ENCODE data around the gene AGFG1. TPM values are rescaled to one million over a fixed set of nuclear protein-coding genes. Genes with fewer than 3 reads are reported as not detected.

Gene AGFG1
- total RNA-seq, 1 experiment from 2014 or later, result 109 TPM

DNA sequence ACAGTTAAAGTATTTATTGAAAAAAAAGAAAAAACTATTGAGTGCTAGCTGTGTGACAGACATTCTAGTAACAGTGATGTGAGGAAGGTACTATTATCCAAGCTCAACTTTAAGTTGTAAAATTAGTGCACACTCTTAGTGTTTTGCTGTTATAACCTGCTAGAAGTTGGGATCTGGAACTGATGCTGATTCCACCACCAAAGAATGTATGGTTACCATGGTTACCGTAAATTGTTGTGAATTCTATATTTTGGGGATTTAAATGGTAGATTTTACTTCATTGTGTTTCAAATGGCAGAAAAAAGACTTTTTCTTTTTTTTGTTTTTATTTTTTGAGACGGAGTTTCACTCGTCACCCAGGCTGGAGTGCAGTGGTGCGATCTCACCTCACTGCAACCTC is 5.3 kb downstream of the AGFG1 start:
- DNase-seq, result no peak
- H4K91ac ChIP-seq (ENCODE audit: insufficient read length, low read depth, low read length), result no peak overlapping the region
- H2BK20ac ChIP-seq (ENCODE audit: low read depth, low read length, poor library complexity, severe bottlenecking), result no peak overlapping the region
- H3K4ac ChIP-seq (ENCODE audit: low read depth, low read length), result no peak overlapping the region
- no peak overlapping the region for H3K56ac ChIP-seq (ENCODE audit: insufficient read length, low read depth, low read length)
- peaks cover 4% of the 10 kb centered on the region for H4K20me1 ChIP-seq (ENCODE audit: control insufficient read depth, insufficient read depth, insufficient read length)
- peaks cover 3% of the 10 kb centered on the region; the same call in 1 of the 2 replicates for H3K4me1 ChIP-seq (ENCODE audit: insufficient read depth, low read length)
- H3K4me2 ChIP-seq (ENCODE audit: insufficient read depth, insufficient read length, low read length), result no peak overlapping the region
- no peak overlapping the region for H3K27ac ChIP-seq (ENCODE audit: insufficient read length, low read depth, low read length)
- no peak overlapping the region for H3K4me3 Mint-ChIP-seq
- H2AFZ ChIP-seq (ENCODE audit: low read length), result no peak overlapping the region
- no peak overlapping the region for H3K14ac ChIP-seq (ENCODE audit: insufficient read depth, low read length)
- H2BK15ac ChIP-seq (ENCODE audit: low read depth, low read length), result no peak overlapping the region
- no CpG with 5 or more reads among the region's 4 CpGs for WGBS (ENCODE audit: extremely low coverage, insufficient read length, low lambda C conversion rate)
- TF ChIP-seq, protein P1, sequence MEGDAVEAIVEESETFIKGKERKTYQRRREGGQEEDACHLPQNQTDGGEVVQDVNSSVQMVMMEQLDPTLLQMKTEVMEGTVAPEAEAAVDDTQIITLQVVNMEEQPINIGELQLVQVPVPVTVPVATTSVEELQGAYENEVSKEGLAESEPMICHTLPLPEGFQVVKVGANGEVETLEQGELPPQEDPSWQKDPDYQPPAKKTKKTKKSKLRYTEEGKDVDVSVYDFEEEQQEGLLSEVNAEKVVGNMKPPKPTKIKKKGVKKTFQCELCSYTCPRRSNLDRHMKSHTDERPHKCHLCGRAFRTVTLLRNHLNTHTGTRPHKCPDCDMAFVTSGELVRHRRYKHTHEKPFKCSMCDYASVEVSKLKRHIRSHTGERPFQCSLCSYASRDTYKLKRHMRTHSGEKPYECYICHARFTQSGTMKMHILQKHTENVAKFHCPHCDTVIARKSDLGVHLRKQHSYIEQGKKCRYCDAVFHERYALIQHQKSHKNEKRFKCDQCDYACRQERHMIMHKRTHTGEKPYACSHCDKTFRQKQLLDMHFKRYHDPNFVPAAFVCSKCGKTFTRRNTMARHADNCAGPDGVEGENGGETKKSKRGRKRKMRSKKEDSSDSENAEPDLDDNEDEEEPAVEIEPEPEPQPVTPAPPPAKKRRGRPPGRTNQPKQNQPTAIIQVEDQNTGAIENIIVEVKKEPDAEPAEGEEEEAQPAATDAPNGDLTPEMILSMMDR (conservative IDR thresholded peaks at IDR 0.05), result no peak
- H3K79me2 ChIP-seq (ENCODE audit: insufficient read depth, low read length), result peaks cover 60% of the 10 kb centered on the region
- no peaks in the 10 kb centered on the region for H3K79me1 ChIP-seq (ENCODE audit: insufficient read depth, low read depth, low read length, poor library complexity, severe bottlenecking)
- no peak overlapping the region for H2BK12ac ChIP-seq (ENCODE audit: insufficient read length, low read depth, low read length)
- peak overlapping the region; percentile 61 for H2BK120ac ChIP-seq (ENCODE audit: low read depth, low read length, poor library complexity, severe bottlenecking)
- H3K27me3 Mint-ChIP-seq (ENCODE audit: low read depth), result no peaks in the 10 kb centered on the region
- no peak overlapping the region; a peak in 1 of 7 replicates for H3K27ac Mint-ChIP-seq
- no peaks in the 10 kb centered on the region for H3K9me3 ChIP-seq (ENCODE audit: control insufficient read depth, low read depth, low read length)
- no peak overlapping the region for H3K23ac ChIP-seq (ENCODE audit: insufficient read length, low read depth, low read length)
- H2AK5ac ChIP-seq (ENCODE audit: insufficient read length, low read length), result no peak overlapping the region
- no peak overlapping the region for H3K9ac ChIP-seq (ENCODE audit: extremely low read depth, insufficient read length, low read length)
- no peak overlapping the region for H2BK5ac ChIP-seq (ENCODE audit: insufficient read length, low read length)
- 0 out of 5 replicates have a peak, but pooled peaks cover 0 to 2% of the 10 kb centered on the region in 2 experiments for H3K9me3 Mint-ChIP-seq
- peaks cover 16 to 27% of the 10 kb centered on the region in 2 experiments for H3K4me1 Mint-ChIP-seq
- no peaks in the 10 kb centered on the region for H3K23me2 ChIP-seq (ENCODE audit: insufficient read length, low read depth, low read length, poor library complexity, severe bottlenecking)
- H3T11ph ChIP-seq (ENCODE audit: low read length), result no peak overlapping the region
- H4K5ac ChIP-seq (ENCODE audit: insufficient read length, low read depth, low read length), result no peak overlapping the region
- H3K18ac ChIP-seq (ENCODE audit: insufficient read length, low read depth, low read length), result no peak overlapping the region
- peaks cover 0 to 2% (median 1%) of the 10 kb centered on the region in 3 experiments; a peak in 2 of 7 replicates for H3K36me3 Mint-ChIP-seq (ENCODE audit: insufficient read depth in 1 of 3, low read depth in 3 of 3)
- H3K27me3 ChIP-seq (ENCODE audit: insufficient read depth, low read length), result no peaks in the 10 kb centered on the region
- H4K8ac ChIP-seq (replicated peaks; ENCODE audit: insufficient read length, low read depth, low read length), result no peak overlapping the region

All from H9 (cell line).